ENCODE results near the gene SIDT2. TPM values are rescaled to one million over a fixed set of nuclear protein-coding genes. Genes with fewer than 3 reads are reported as not detected.

Gene SIDT2
- total and polyA plus RNA-seq, 2 of the 8 experiments (the other 6 are each of a cell fraction or from before 2014, with no cell fraction given), result 18.5 to 21.1 TPM

DNA sequence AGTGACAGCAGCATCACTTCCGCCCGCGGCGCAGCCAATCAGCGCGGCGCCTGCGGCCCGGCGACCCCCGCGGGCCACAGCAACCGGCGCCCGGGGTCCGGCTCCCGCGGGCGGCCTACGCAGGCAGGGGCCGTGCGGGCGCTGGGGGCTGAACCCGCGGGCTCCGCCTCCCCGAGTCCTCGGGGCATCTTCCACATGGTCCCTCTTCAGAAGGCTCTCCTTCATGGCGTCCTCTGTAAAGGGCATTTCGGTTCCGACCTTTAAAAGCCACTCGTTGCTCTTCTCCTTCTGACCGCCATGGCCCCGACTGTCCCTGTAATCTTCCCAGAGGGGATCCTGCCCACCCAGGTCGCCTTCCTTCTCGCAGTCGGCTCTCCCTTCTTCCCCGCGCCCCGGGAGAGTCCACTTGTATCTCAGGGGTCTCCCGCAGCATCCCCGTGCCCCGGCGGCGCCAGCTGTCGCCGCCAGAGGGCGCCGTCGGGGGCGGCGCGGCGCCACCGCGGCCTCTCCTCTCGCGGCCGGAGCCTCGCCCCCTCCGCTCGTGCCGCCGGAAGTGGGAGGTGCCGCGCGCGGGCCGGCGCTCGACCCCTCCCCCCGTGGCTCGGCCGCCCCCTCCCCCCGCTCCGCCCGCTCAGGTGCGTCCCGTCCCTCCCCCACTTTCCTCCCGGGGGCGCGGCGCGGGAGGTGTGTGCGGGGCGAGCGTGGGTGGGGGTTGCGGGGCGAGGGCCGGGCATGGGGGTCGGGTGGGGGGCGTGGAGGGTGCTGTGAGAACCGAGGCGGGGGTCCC lies 53.7 kb downstream of the SIDT2 start, which contains the start of gene RNF214 (continued):
- TF ChIP-seq BACH1 (IDR thresholded peaks at IDR 0.05; ENCODE audit: low read length), result peak; percentile 71
- TF ChIP-seq, protein P1, sequence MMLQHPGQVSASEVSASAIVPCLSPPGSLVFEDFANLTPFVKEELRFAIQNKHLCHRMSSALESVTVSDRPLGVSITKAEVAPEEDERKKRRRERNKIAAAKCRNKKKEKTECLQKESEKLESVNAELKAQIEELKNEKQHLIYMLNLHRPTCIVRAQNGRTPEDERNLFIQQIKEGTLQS (IDR thresholded peaks at IDR 0.05; ENCODE audit: insufficient read depth, low read depth, low read length), result no peak
- no peak for TF ChIP-seq ZNF274 (IDR thresholded peaks at IDR 0.05; ENCODE audit: borderline replicate concordance, extremely low read depth, low read length)
- peak; percentile 9 to 53; a peak in 2 of 4 replicates for TF ChIP-seq RAD21 (IDR thresholded peaks at IDR 0.05 in 1 of 2, conservative IDR thresholded peaks at IDR 0.05 in 1 of 2; ENCODE audit: low read depth in 2 of 2, low read length in 2 of 2)
- no peak for TF ChIP-seq SIX5 (IDR thresholded peaks at IDR 0.05; ENCODE audit: low read depth, low read length)
- no peak; the same call in none of the 2 replicates for TF ChIP-seq TAF1 (IDR thresholded peaks at IDR 0.05; ENCODE audit: low read depth, low read length)
- TF ChIP-seq, protein P2, sequence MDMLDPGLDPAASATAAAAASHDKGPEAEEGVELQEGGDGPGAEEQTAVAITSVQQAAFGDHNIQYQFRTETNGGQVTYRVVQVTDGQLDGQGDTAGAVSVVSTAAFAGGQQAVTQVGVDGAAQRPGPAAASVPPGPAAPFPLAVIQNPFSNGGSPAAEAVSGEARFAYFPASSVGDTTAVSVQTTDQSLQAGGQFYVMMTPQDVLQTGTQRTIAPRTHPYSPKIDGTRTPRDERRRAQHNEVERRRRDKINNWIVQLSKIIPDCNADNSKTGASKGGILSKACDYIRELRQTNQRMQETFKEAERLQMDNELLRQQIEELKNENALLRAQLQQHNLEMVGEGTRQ (IDR thresholded peaks at IDR 0.05; ENCODE audit: low read length), result no peak
- no peak; the same call in 1 of the 2 replicates for TF ChIP-seq YY1 (IDR thresholded peaks at IDR 0.05; ENCODE audit: low read depth, low read length)
- no peak; the same call in 1 of the 2 replicates for TF ChIP-seq GABPA (IDR thresholded peaks at IDR 0.05; ENCODE audit: borderline replicate concordance, insufficient read depth, low read length)
- TF ChIP-seq, protein P3, sequence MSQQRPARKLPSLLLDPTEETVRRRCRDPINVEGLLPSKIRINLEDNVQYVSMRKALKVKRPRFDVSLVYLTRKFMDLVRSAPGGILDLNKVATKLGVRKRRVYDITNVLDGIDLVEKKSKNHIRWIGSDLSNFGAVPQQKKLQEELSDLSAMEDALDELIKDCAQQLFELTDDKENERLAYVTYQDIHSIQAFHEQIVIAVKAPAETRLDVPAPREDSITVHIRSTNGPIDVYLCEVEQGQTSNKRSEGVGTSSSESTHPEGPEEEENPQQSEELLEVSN (IDR thresholded peaks at IDR 0.05), result no peak
- peak; percentile 66; the same call in 1 of the 2 replicates for TF ChIP-seq CHD1 (IDR thresholded peaks at IDR 0.05; ENCODE audit: low read depth, low read length)
- peak; percentile 31; the same call in 1 of the 2 replicates for TF ChIP-seq SP4 (IDR thresholded peaks at IDR 0.05; ENCODE audit: low read length)
- no peak for TF ChIP-seq CBX8 (IDR thresholded peaks at IDR 0.05; ENCODE audit: borderline replicate concordance, low read depth, low read length)
- peak; percentile 7 for TF ChIP-seq TAF7 (optimal IDR thresholded peaks at IDR 0.05; ENCODE audit: borderline replicate concordance, low read depth, low read length)
- no peak for TF ChIP-seq SP2 (IDR thresholded peaks at IDR 0.05; ENCODE audit: low read length)
- peak in 1 of 2 experiments; percentile 81; a peak in 3 of 4 replicates for TF ChIP-seq SIN3A (conservative IDR thresholded peaks at IDR 0.05 in 1 of 2, IDR thresholded peaks at IDR 0.05 in 1 of 2; ENCODE audit: low read depth in 1 of 2, low read length in 2 of 2)
- TF ChIP-seq NANOG (IDR thresholded peaks at IDR 0.05; ENCODE audit: insufficient read depth, low read depth, low read length, poor library complexity, severe bottlenecking), result no peak
- no peak for TF ChIP-seq BCL11A (IDR thresholded peaks at IDR 0.05; ENCODE audit: low read depth in 2 of 2, low read length in 2 of 2)
- no peak for TF ChIP-seq POU5F1 (IDR thresholded peaks at IDR 0.05; ENCODE audit: low read depth, low read length)
- TF ChIP-seq JUN (IDR thresholded peaks at IDR 0.05; ENCODE audit: low read depth, low read length), result no peak
- no peak for TF ChIP-seq KDM5A (IDR thresholded peaks at IDR 0.05; ENCODE audit: low read length)

Data from H1 (cell line).